HG02678 (cell line): ENCODE data around the gene RTN4R.
A peak's percentile ranks its signal among the peaks of the same experiment; 100 is the strongest.

Experiments used
- ATAC-seq: cut with Tn5 transposase; IDR thresholded peaks from one replicate; pipeline ENCODE4 v1.9.1; 2021; ENCODE audit warnings: mild to moderate bottlenecking, moderate library complexity; ENCODE audit not compliant: unreplicated experiment

The RTN4R gene

DNA sequence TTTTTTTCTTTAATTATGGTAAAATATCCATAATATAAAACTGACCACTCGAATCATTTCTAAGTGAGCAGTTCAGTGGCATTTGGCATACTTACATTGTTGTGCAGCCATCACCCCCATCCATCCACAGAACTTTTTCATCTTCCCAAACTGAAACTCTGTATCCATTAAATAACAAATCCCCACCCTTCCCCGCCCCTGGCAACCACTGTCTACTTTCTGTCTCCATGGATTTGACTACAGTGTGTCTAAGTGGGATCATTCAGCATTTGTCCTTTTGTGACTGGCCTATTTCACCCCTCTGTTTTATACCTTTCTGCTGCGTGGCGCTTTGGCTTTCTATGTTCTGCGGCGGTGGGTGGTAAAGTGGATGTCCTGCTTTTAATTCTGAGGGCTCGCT is 49.1 kb downstream of the RTN4R start:
- no peak for ATAC-seq

GRCh38 chr22:20218326-20218872 is 49.7 kb downstream of the RTN4R start:
- ATAC-seq: no peak

DNA sequence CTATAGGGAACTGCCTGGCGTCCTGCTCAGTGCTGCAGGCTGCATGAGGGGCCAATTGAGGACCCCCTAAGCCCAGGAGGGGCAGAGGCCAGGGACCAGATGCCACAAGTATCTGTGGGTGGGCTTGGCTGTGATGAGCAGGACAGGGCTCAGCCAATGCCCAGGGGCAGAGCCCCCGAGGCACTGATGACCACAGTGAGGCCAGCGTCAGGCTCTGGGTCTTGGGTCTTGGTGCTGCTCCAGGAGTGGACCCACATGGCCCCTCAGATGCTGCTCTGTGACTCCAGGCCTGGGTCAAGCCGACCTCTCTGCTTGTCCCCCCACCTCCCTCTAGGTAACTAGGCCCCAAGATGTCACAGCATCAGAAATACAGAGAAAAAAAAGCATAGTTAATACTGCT is 50.6 kb downstream of the RTN4R start:
- no peak for ATAC-seq

- no peak for ATAC-seq
These were observed 51.1 kb downstream of the RTN4R start for GRCh38 chr22:20216863-20217499.

DNA sequence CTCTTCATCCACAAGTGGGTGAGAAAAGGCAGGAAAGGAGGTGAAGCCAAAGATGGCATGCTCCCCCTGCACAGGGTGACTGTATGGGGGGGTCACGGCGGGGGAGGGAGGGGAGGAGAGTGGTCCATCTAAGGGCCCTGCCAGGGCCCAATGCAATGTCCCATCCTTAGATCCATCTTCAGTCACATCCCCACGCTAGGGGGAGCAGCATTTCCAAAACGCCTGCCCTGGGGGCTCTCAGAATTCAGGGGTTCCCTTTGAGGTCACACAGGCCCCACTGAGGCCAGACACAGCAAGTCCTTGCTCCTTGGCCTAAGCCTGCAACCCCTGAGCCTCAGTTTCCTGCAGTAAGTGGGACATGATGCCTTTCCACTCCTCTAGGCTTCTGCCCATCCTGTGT is 52.4 kb downstream of the RTN4R start:
- no peak for ATAC-seq

GRCh38 chr22:20214853-20215252 is 53.3 kb downstream of the RTN4R start:
- no peak for ATAC-seq

DNA sequence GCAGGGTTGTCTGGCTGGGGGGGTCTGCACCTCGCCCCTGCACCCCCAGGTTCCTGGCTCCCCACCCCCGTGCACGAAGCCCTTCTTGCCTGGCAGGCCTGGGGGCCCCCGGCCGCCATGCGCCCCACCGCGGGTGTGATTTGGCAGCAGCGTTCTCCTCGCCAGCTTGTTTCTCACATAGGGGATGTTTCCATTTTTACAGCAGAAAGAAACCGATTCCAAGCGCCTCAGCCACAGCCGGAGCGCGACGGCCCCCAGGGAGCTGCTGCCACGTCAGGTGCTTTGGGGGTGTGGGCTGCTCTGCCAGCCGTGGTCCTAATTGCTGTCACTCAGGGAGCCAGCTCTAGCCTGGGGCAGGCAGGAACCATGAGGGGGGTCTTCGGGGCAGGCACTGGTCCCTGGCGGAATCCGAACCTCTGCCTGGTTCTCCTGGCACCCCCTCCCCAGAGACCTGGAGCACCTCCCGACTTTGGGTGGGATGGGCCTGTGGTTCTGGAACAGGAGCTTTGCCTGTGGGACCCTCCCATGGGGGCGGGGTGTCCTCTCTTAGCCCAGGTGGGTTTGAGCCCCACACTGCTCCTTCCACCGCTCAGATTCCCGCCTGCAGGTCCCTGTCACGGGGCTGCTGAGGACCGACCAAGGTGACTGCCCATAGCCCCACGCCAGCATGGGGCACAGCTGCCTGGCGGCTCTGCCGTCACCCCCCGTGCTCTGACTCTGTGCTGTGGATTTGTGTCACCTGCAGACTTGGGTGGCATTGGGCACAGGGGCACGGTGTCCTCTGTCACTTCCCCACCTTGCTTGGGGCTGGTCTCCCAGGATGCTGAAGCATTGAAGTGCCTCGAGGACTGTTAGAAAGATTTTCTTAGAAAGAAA is 54.0 kb downstream of the RTN4R start:
- no peak for ATAC-seq

GRCh38 chr22:20212754-20213699 is 55.1 kb downstream of the RTN4R start:
- ATAC-seq: no peak

DNA sequence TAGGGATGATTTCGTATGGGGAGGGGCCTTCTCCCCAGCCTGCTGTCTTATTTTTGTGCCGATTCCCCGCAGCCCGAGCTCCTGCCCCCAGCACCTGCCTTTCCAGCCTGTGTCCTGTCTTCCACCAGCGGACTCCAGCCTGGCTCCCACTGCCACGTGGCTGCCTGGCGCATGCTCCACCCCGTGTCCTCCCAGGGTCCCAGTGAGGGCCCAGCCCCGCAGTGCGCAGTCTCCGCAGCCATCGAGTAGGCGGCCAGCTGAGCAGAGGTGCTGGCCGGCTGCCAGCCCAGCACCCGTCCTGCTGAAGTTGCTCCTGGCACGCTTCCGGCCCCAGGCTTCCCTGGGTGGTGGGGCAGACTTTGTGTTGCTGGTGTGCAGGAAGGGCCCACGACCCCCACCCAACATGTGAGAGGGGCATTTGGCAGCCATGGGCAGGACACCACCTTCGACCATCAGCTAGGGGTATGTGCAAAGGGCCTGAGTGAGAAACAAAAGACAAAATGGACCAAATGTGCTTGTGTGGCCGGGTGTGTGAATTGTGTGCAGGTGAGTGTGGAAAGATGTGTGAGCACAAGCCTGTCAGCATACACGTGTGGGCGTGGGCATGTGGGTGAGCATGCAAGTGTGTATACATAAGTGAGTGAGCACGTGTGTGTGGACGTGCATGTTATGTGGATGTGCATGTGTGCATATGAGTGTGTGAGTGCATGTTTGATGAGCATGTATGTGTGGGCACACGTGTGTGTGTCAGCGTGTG is 55.9 kb downstream of the RTN4R start:
- no peak for ATAC-seq

DNA sequence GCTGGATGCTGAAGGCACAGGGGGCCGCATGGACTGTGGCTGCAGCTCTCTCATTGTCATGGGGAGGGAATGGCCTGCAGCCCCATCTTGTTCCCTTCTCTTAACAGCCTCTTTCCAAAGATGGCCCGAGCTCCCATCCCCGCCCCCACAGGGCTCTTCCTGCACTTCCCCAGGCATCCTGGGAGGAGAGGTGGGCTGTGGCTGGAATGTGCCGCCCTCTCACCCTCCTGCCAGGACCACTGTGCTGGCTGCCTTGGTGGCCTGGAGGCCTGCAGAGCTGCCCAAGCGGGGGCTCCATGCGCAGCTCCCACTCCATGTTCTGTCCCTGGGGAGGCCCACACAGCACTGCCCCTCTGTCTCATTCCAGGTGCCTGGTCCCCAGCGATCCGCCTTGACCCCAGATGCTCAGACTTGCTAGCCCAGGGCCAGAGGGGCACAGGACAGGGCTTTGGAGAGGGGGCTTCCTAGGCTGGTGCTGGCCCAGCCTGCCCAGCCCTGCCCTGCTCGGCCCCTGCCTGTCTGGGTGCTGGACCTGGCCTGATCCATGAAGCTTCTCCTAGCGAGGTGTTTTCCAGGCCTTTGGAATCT is 56.6 kb downstream of the RTN4R start:
- ATAC-seq: no peak

- no peak for ATAC-seq
These were observed 57.6 kb downstream of the RTN4R start for GRCh38 chr22:20210473-20211059.

DNA sequence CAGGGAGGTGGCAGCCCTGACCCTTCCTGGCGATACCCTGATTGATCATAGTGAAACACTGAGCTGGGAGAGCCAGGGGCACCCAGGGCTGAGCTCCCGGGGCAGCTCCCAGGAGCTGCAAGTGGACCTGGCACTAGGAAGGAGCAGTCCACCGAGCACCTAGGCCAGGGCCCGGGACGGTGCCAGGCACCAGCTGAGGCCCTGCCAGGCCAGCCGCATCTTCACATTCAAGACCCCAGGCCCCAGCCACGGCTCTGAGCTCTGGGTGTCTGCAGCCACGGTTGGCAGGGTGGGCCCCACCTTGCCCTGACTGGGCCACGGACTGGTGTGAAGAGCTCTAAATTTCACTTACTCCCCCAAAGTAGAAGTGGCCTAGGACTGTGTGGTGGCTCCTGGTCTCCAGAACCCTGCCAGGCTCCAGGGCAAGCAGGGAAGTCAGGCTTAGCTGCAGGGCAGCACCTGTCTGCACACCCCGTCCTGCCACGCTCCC is 58.3 kb downstream of the RTN4R start:
- no peak for ATAC-seq

- no peak for ATAC-seq
These were observed 59.3 kb downstream of the RTN4R start for GRCh38 chr22:20208713-20209310.

DNA sequence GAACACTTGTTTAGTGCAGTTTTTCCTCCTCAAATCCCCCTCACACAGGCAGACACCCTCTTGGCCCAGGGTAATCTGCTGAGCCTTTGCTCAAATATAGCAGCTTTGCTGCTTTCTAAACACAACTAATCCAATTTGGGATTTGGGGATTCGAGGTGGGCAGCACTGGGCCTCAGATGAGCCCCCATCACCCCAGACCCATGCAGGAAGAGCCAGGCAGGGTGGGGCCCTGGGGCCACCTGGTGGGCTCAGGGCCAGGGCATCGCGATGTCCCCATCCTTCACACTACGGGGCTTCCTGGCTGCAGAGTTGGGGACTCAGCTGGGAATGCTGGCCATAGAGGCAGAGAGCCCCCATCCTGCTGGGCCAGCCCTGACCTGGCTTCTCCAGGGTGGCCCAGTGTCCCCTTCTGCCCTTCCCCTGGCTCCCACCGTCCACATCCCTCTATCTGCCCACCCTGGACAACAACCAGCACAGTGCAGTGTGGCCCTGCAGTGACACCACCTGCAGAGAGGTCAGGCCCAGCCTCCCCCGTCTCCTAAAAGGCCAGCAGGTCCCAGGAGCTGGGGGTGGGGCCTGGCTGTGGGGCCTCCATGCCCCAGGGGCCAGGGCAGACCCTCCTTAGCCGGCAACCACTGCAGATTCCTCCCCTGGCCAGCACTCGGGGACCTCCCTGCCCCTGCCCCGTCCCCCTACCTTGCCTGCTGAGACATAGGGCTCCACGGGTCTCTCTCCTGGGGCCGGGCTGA is 60.7 kb downstream of the RTN4R start:
- no peak for ATAC-seq

- peak; percentile 12 for ATAC-seq
These were observed 61.4 kb downstream of the RTN4R start for GRCh38 chr22:20206709-20207215.

- peak; percentile 76 for ATAC-seq
These were observed 62.0 kb downstream of the RTN4R start for GRCh38 chr22:20205964-20206708.

DNA sequence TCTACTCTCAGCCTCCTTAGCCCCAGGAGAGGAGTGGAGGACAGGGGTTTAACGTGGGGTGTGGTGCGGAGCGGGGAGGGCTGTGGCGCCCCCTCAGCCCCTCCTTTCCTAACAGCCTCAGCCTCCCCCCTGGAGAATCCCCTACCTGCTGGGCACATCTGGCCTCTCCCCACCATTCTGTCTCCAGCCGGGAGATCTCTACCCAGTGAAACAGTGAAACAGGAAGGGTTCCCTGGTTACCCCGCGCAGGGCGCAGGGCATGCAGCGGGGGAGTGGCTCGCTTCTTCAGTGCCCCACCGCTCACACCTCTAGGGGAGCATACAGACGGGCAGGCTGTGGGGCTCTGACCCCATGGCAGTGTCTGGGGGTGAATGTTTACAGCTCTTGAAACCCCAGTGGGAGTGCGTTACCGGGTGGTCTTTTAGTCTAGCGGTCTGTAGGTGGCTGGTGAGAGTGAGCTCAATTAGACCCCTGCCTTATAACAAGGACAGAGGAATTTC is 62.6 kb downstream of the RTN4R start:
- ATAC-seq: no peak
